Hepatocyte (in vitro differentiated cells): Measurements from ENCODE around the gene RELB. TPM values are rescaled to one million over a fixed set of nuclear protein-coding genes. Genes with fewer than 3 reads are reported as not detected.
A peak's percentile ranks its signal among the peaks of the same experiment; 100 is the strongest.
"Not testable (repeated sequence)": the region's sequence is repeated elsewhere in the genome, so short reads cannot be mapped to it uniquely, and the experiment has no call there.

Source experiments
- DNase-seq: peaks from one replicate; pipeline ENCODE4 v3.0.0-alpha.2; 2016; ENCODE audit warnings: low spot score
- H2AFZ ChIP-seq: fragments of 200-600 bp; sonication (generic); 2 replicates; pipeline ENCODE4 v1.6.0; 2016; ENCODE audit warnings: antibody characterized with exemption, mild to moderate bottlenecking
- H3K27ac ChIP-seq: fragments of 200-600 bp; sonication (generic); 2 replicates; pipeline ENCODE4 v1.5.1; 2016; ENCODE audit warnings: mild to moderate bottlenecking
- H3K27me3 ChIP-seq: fragments of 200-600 bp; sonication (generic); 2 replicates; pipeline ENCODE4 v1.6.1; 2016
- H3K36me3 ChIP-seq: fragments of 200-600 bp; sonication (generic); replicated peaks from 2 replicates; pipeline ENCODE4 v1.5.1; 2016; ENCODE audit warnings: low read depth; ENCODE audit not compliant: insufficient read depth
- H3K4me1 ChIP-seq: fragments of 200-600 bp; sonication (generic); 2 replicates; pipeline ENCODE4 v1.5.1; 2016; ENCODE audit warnings: mild to moderate bottlenecking, moderate library complexity; ENCODE audit not compliant: insufficient read depth
- H3K4me2 ChIP-seq: fragments of 200-600 bp; sonication (generic); 2 replicates; pipeline ENCODE4 v1.6.0; 2016
- H3K4me3 ChIP-seq: fragments of 200-600 bp; sonication (generic); 2 replicates; pipeline ENCODE4 v1.5.1; 2016; ENCODE audit warnings: mild to moderate bottlenecking
- H3K79me2 ChIP-seq: fragments of 200-600 bp; sonication (generic); 2 replicates; pipeline ENCODE4 v1.6.0; 2017; ENCODE audit warnings: mild to moderate bottlenecking
- H3K9me2 ChIP-seq: fragments of 200-600 bp; sonication (generic); replicated peaks from 2 replicates; pipeline ENCODE4 v1.6.0; 2017; ENCODE audit warnings: mild to moderate bottlenecking; ENCODE audit not compliant: insufficient read depth
- H3K9me3 ChIP-seq: fragments of 200-600 bp; sonication (generic); 2 replicates; pipeline ENCODE4 v1.5.1; 2016; ENCODE audit warnings: low read depth, mild to moderate bottlenecking
- H4K20me1 ChIP-seq: fragments of 200-600 bp; sonication (generic); 2 replicates; pipeline ENCODE4 v1.6.0; 2016; ENCODE audit warnings: mild to moderate bottlenecking; ENCODE audit not compliant: insufficient read depth, poor library complexity, severe bottlenecking
- CTCF ChIP-seq: fragments of 200-600 bp; sonication (generic); IDR thresholded peaks from 2 replicates; pipeline ENCODE4 v1.5.1; 2016; ENCODE audit warnings: antibody characterized with exemption, mild to moderate bottlenecking; ENCODE audit not compliant: poor library complexity
- EZH2 ChIP-seq: fragments of 200-600 bp; sonication (generic); IDR thresholded peaks from 2 replicates; pipeline ENCODE4 v1.6.1; 2016; ENCODE audit warnings: antibody characterized with exemption, mild to moderate bottlenecking, borderline replicate concordance
- EZH2phosphoT487 ChIP-seq: fragments of 200-600 bp; sonication (generic); IDR thresholded peaks from one replicate; pipeline ENCODE4 v1.6.1; 2018; ENCODE audit warnings: antibody characterized with exemption, mild to moderate bottlenecking, low read depth, moderate library complexity; ENCODE audit not compliant: unreplicated experiment, severe bottlenecking
- WGBS: methylation state at CpG from one replicate; pipeline ENCODE4 v1.1.6; 2016; ENCODE audit warnings: low lambda C conversion rate; ENCODE audit errors: missing lambda C conversion rate; 5-methylcytosine and 5-hydroxymethylcytosine counted together
- polyA plus RNA-seq: library from polyadenylated mRNA; unstranded; fragments of >200 nt; fragmentation: Nextera tagmentation; extraction: Ambion mirVana; gene quantifications from 2 replicates; pipeline ENCODE4 v1.2.1, GENCODE V29; 2016
- total RNA-seq: library from RNA; depleted of rRNA; stranded (reverse); fragments of >200 nt; gene quantifications from 2 replicates; pipeline ENCODE4 v1.2.3, GENCODE V29; 2014

Gene RELB
- total and polyA plus RNA-seq, 2 experiments from 2014 or later = 6.3 to 9.1 TPM

GRCh38 chr19:44993926-44994537, 7.2 kb upstream of the RELB start:
- no peak overlapping the region for H2AFZ ChIP-seq
- no peak for DNase-seq
- no peaks in the 10 kb centered on the region for H3K27me3 ChIP-seq
- H3K4me1 ChIP-seq = no peaks in the 10 kb centered on the region
- TF ChIP-seq EZH2 (no peak), CTCF (no peak)
- 96% methylated on average over 12 of the region's 12 CpGs for WGBS
- H4K20me1 ChIP-seq = no peaks in the 10 kb centered on the region
- no peaks in the 10 kb centered on the region for H3K9me2 ChIP-seq
- no peaks in the 10 kb centered on the region for H3K79me2 ChIP-seq
- no peak overlapping the region for H3K4me2 ChIP-seq
- no peaks in the 10 kb centered on the region for H3K9me3 ChIP-seq
- H3K4me3 ChIP-seq = no peak overlapping the region
- H3K27ac ChIP-seq = no peak overlapping the region
- H3K36me3 ChIP-seq = no peaks in the 10 kb centered on the region

GRCh38 chr19:44998025-44998424, 3.2 kb upstream of the RELB start:
- Histone ChIP-seq H3K4me1 (peaks cover 3% of the 10 kb centered on the region), H2AFZ (no peak overlapping the region), H3K4me3 (no peak overlapping the region), H3K27me3 (no peaks in the 10 kb centered on the region), H3K4me2 (no peak overlapping the region), H3K36me3 (no peaks in the 10 kb centered on the region), H3K79me2 (no peaks in the 10 kb centered on the region), H3K9me2 (no peaks in the 10 kb centered on the region), H3K27ac (no peak overlapping the region), H4K20me1 (no peaks in the 10 kb centered on the region), H3K9me3 (no peaks in the 10 kb centered on the region)
- TF ChIP-seq EZH2 (no peak), CTCF (no peak), EZH2phosphoT487 (no peak)
- 95% methylated on average over 4 of the region's 4 CpGs for WGBS
- DNase-seq = no peak

- not testable (repeated sequence) for DNase-seq, H2AFZ ChIP-seq, H3K79me2 ChIP-seq, H3K27me3 ChIP-seq, H4K20me1 ChIP-seq, H3K9me3 ChIP-seq, H3K4me3 ChIP-seq, H3K4me1 ChIP-seq, H3K27ac ChIP-seq, H3K9me2 ChIP-seq, H3K4me2 ChIP-seq, H3K36me3 ChIP-seq
- WGBS = 81% methylated on average over 12 of the region's 12 CpGs
Measured at GRCh38 chr19:44999131-44999925, 1.9 kb upstream of the RELB start.

DNA sequence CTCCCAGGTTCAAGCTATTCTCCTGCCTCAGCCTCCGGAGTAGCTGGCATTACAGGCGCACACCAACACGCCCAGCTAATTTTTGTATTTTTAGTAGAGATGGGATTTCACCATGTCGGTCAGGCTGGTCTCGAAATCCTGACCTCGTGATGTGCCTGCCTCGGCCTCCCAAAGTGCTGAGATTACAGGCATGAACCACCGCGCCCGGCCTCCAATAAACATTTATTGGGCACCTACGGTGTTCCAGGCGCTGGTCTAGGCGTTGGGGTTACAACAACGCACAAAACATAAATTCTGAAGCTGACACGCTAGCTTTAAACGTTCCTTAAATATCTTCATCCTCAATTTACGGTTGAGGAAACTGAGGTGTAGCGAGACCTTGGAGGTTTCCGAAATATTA, 599 bp upstream of the RELB start:
- H3K4me1 ChIP-seq, H3K9me2 ChIP-seq, H3K27me3 ChIP-seq, H3K9me3 ChIP-seq, H4K20me1 ChIP-seq, DNase-seq, H3K36me3 ChIP-seq, H3K79me2 ChIP-seq: not testable (repeated sequence)
- 86% methylated on average over 19 of the region's 19 CpGs for WGBS
- H3K4me3 ChIP-seq = peak overlapping the region; percentile 40
- H3K27ac ChIP-seq = peak overlapping the region; percentile 90
- peak overlapping the region; percentile 92 for H3K4me2 ChIP-seq
- peak overlapping the region; percentile 78 for H2AFZ ChIP-seq
